H9 (cell line): Measurements from ENCODE around the gene ZNF445. TPM values are rescaled to one million over a fixed set of nuclear protein-coding genes. Genes with fewer than 3 reads are reported as not detected.

Experiments
- DNase-seq: peaks from one replicate; pipeline ENCODE4 v3.0.0-alpha.2; 2017
- H2AFZ ChIP-seq: one replicate; pipeline ENCODE4 v1.6.1; 2013; ENCODE audit warnings: mild to moderate bottlenecking, low read length, control low read depth, moderate library complexity
- H2AK5ac ChIP-seq: 2 replicates; pipeline ENCODE4 v1.6.1; 2013; ENCODE audit warnings: low read length, control low read depth, mixed read lengths; ENCODE audit not compliant: insufficient read length
- H2BK120ac ChIP-seq: one replicate; pipeline ENCODE4 v1.6.1; 2013; ENCODE audit warnings: low read depth, mild to moderate bottlenecking, low read length, control low read depth, inconsistent platforms; ENCODE audit not compliant: poor library complexity, severe bottlenecking
- H2BK12ac ChIP-seq: 2 replicates; pipeline ENCODE4 v1.6.1; 2013; ENCODE audit warnings: low read length, control low read depth, mixed read lengths, low read depth; ENCODE audit not compliant: insufficient read length
- H2BK15ac ChIP-seq: 2 replicates; pipeline ENCODE4 v1.6.1; 2013; ENCODE audit warnings: low read depth, low read length, control low read depth
- H2BK20ac ChIP-seq: one replicate; pipeline ENCODE4 v1.6.1; 2013; ENCODE audit warnings: low read depth, mild to moderate bottlenecking, low read length, control low read depth, inconsistent platforms; ENCODE audit not compliant: poor library complexity, severe bottlenecking
- H2BK5ac ChIP-seq: 2 replicates; pipeline ENCODE4 v1.6.1; 2013; ENCODE audit warnings: low read length, control low read depth, mixed read lengths; ENCODE audit not compliant: insufficient read length
- H3K14ac ChIP-seq: 2 replicates; pipeline ENCODE4 v1.6.1; 2013; ENCODE audit warnings: low read length, control low read depth; ENCODE audit not compliant: insufficient read depth
- H3K18ac ChIP-seq: 2 replicates; pipeline ENCODE4 v1.6.1; 2013; ENCODE audit warnings: low read depth, mild to moderate bottlenecking, mixed read lengths, low read length, control low read depth; ENCODE audit not compliant: insufficient read length
- H3K23ac ChIP-seq: 2 replicates; pipeline ENCODE4 v1.6.1; 2013; ENCODE audit warnings: low read length, control low read depth, mixed read lengths, low read depth; ENCODE audit not compliant: insufficient read length
- H3K23me2 ChIP-seq: 2 replicates; pipeline ENCODE4 v1.6.1; 2013; ENCODE audit warnings: low read depth, mild to moderate bottlenecking, mixed read lengths, low read length, control low read depth; ENCODE audit not compliant: insufficient read length, poor library complexity, severe bottlenecking
- H3K27ac ChIP-seq: 2 replicates; pipeline ENCODE4 v1.5.1; 2013; ENCODE audit warnings: low read length, control low read depth, mixed read lengths, low read depth; ENCODE audit not compliant: insufficient read length
- H3K27me3 ChIP-seq: 2 replicates; pipeline ENCODE4 v1.6.1; 2013; ENCODE audit warnings: low read length, control low read depth, inconsistent platforms; ENCODE audit not compliant: insufficient read depth
- H3K4ac ChIP-seq: 2 replicates; pipeline ENCODE4 v1.6.1; 2013; ENCODE audit warnings: low read depth, mild to moderate bottlenecking, control low read depth, inconsistent platforms, low read length, moderate library complexity
- H3K4me1 ChIP-seq: 2 replicates; pipeline ENCODE4 v1.6.1; 2013; ENCODE audit warnings: low read length, control low read depth, inconsistent platforms; ENCODE audit not compliant: insufficient read depth
- H3K4me2 ChIP-seq: 2 replicates; pipeline ENCODE4 v1.6.1; 2013; ENCODE audit warnings: low read length, control low read depth, mixed read lengths; ENCODE audit not compliant: insufficient read length, insufficient read depth
- H3K56ac ChIP-seq: 2 replicates; pipeline ENCODE4 v1.6.1; 2013; ENCODE audit warnings: low read depth, mild to moderate bottlenecking, mixed read lengths, low read length, control low read depth; ENCODE audit not compliant: insufficient read length
- H3K79me1 ChIP-seq: 2 replicates; pipeline ENCODE4 v1.6.1; 2013; ENCODE audit warnings: low read depth, mild to moderate bottlenecking, moderate library complexity, low read length, control low read depth, inconsistent platforms; ENCODE audit not compliant: insufficient read depth, poor library complexity, severe bottlenecking
- H3K79me2 ChIP-seq: 2 replicates; pipeline ENCODE4 v1.6.1; 2013; ENCODE audit warnings: low read length, control low read depth, inconsistent platforms; ENCODE audit not compliant: insufficient read depth
- H3K9ac ChIP-seq: 2 replicates; pipeline ENCODE4 v1.6.1; 2013; ENCODE audit warnings: low read length, control low read depth, mixed read lengths; ENCODE audit not compliant: insufficient read length; ENCODE audit errors: extremely low read depth
- H3K9me3 ChIP-seq: one replicate; pipeline ENCODE4 v1.6.1; 2013; ENCODE audit warnings: low read depth, low read length, inconsistent platforms; ENCODE audit not compliant: control insufficient read depth
- H3T11ph ChIP-seq: one replicate; pipeline ENCODE4 v1.6.1; 2013; ENCODE audit warnings: mild to moderate bottlenecking, low read length, control low read depth, inconsistent platforms
- H4K20me1 ChIP-seq: one replicate; pipeline ENCODE4 v1.6.1; 2013; ENCODE audit not compliant: control insufficient read depth, insufficient read length, insufficient read depth
- H4K5ac ChIP-seq: 2 replicates; pipeline ENCODE4 v1.6.1; 2013; ENCODE audit warnings: low read depth, mild to moderate bottlenecking, mixed read lengths, low read length, control low read depth; ENCODE audit not compliant: insufficient read length
- H4K8ac ChIP-seq: replicated peaks from 2 replicates; pipeline ENCODE4 v1.6.1; 2013; ENCODE audit warnings: low read length, control low read depth, mixed read lengths, low read depth; ENCODE audit not compliant: insufficient read length
- H4K91ac ChIP-seq: 2 replicates; pipeline ENCODE4 v1.6.1; 2013; ENCODE audit warnings: low read depth, mild to moderate bottlenecking, moderate library complexity, mixed read lengths, low read length, control low read depth; ENCODE audit not compliant: insufficient read length
- H3K27ac Mint-ChIP-seq, 3 experiments: 2 replicates in 2 of 3; 3 replicates in 1 of 3; pipeline ENCODE4 v1.8.0; 2020 to 2021; ENCODE audit warnings: mixed read lengths in 3 of 3, mild to moderate bottlenecking in 1 of 3, moderate library complexity in 1 of 3
- H3K27me3 Mint-ChIP-seq: 2 replicates; pipeline ENCODE4 v1.8.0; 2021; ENCODE audit warnings: low read depth, mild to moderate bottlenecking, moderate library complexity, mixed read lengths
- H3K36me3 Mint-ChIP-seq, 3 experiments: 2 replicates in 2 of 3; 3 replicates in 1 of 3; pipeline ENCODE4 v1.8.0; 2020 to 2021; ENCODE audit warnings: low read depth in 3 of 3, mixed read lengths in 3 of 3; ENCODE audit not compliant: insufficient read depth in 1 of 3
- H3K4me1 Mint-ChIP-seq, 2 experiments: 2 replicates each; pipeline ENCODE4 v1.8.0; 2020; ENCODE audit warnings: mixed read lengths in 2 of 2
- H3K4me3 Mint-ChIP-seq, 2 experiments: 2 replicates in 1 of 2; 3 replicates in 1 of 2; pipeline ENCODE4 v1.8.0; 2020 to 2021; ENCODE audit warnings: mild to moderate bottlenecking in 2 of 2, mixed read lengths in 2 of 2, moderate library complexity in 1 of 2
- H3K9me3 Mint-ChIP-seq, 2 experiments: 2 replicates in 1 of 2; 3 replicates in 1 of 2; pipeline ENCODE4 v1.8.0; 2020; ENCODE audit warnings: mild to moderate bottlenecking in 2 of 2, mixed read lengths in 2 of 2, moderate library complexity in 1 of 2
- CTCF ChIP-seq: fragments of 200-600 bp; sonication (generic); conservative IDR thresholded peaks from 3 replicates; pipeline ENCODE4 v1.8.0; 2021; ENCODE audit warnings: antibody characterized with exemption, mild to moderate bottlenecking
- WGBS: extraction: QIAGEN DNeasy Blood & Tissue Kit; methylation state at CpG from one replicate; pipeline ENCODE4 v1.1.7; 2013; ENCODE audit warnings: missing lambda C conversion rate, low lambda C conversion rate, mixed read lengths; ENCODE audit not compliant: insufficient read length; ENCODE audit errors: extremely low coverage; 5-methylcytosine and 5-hydroxymethylcytosine counted together
- total RNA-seq: library from RNA; stranded (reverse); gene quantifications from 2 replicates; pipeline ENCODE4 v1.2.1, GENCODE V29; 2021

The ZNF445 gene
- total RNA-seq, 1 experiment from 2014 or later, result 26.0 TPM

- no peaks in the 10 kb centered on the region for H3K36me3 Mint-ChIP-seq
- Histone ChIP-seq H4K20me1 (peaks cover 3% of the 10 kb centered on the region), H3K4me1 (peaks cover 3% of the 10 kb centered on the region; the same call in 1 of the 2 replicates), H3K23me2 (no peaks in the 10 kb centered on the region), H2AK5ac (no peak overlapping the region), H4K5ac (no peak overlapping the region), H2AFZ (no peak overlapping the region), H2BK5ac (no peak overlapping the region), H3K27me3 (no peaks in the 10 kb centered on the region), H4K8ac (no peak overlapping the region), H3T11ph (no peak overlapping the region), H3K23ac (no peak overlapping the region), H2BK20ac (no peak overlapping the region), H3K18ac (no peak overlapping the region), H3K79me1 (no peaks in the 10 kb centered on the region), H3K27ac (no peak overlapping the region), H3K79me2 (no peaks in the 10 kb centered on the region), H3K9ac (no peak overlapping the region), H3K14ac (no peak overlapping the region), H2BK12ac (no peak overlapping the region), H2BK120ac (no peak overlapping the region), H3K4ac (no peak overlapping the region), H2BK15ac (no peak overlapping the region), H3K56ac (no peak overlapping the region), H3K9me3 (no peaks in the 10 kb centered on the region), H3K4me2 (no peak overlapping the region), H4K91ac (no peak overlapping the region)
- H3K27me3 Mint-ChIP-seq, result no peaks in the 10 kb centered on the region
- H3K9me3 Mint-ChIP-seq, result no peaks in the 10 kb centered on the region
- no CpG with 5 or more reads among the region's 3 CpGs for WGBS
- no peak for DNase-seq
- H3K4me3 Mint-ChIP-seq, result no peak overlapping the region
- no peak for TF ChIP-seq CTCF
- H3K27ac Mint-ChIP-seq, result no peak overlapping the region
- peaks cover 19 to 24% of the 10 kb centered on the region in 2 experiments for H3K4me1 Mint-ChIP-seq
These were observed 38.8 kb upstream of the ZNF445 start for GRCh38 chr3:44516230-44516629.
